K562 (cell line): ENCODE results near the gene SNRPB. TPM values are rescaled to one million over a fixed set of nuclear protein-coding genes. Genes with fewer than 3 reads are reported as not detected.

Experiments
- ARID2 ChIP-seq: fragments of 450-650 bp; IDR thresholded peaks from 2 replicates; pipeline ENCODE4 v1.6.1; 2017; ENCODE audit warnings: antibody characterized with exemption, mild to moderate bottlenecking
- BRD4 ChIP-seq: fragments of 200-600 bp; sonication (generic); IDR thresholded peaks from 2 replicates; pipeline ENCODE4 v1.6.1; 2017; ENCODE audit warnings: inconsistent platforms
- CHD2 ChIP-seq: IDR thresholded peaks from 2 replicates; pipeline ENCODE4 v1.6.1; 2011; ENCODE audit warnings: low read depth, low read length
- ETV6 ChIP-seq, 3 experiments: fragments of 150-350 bp in 1 of 3; sonication (generic) in 1 of 3; formaldehyde crosslinking in 1 of 3; IDR thresholded peaks; 2 replicates each; pipeline versions ENCODE4 v1.6.1 to v1.8.0; 2014 to 2022; ENCODE audit warnings: borderline replicate concordance in 2 of 3, low read depth in 2 of 3, antibody characterized with exemption in 1 of 3, low read length in 1 of 3, mild to moderate bottlenecking in 1 of 3, missing genetic modification reagents in 1 of 3
- FIP1L1 ChIP-seq: fragments of 200-400 bp; formaldehyde crosslinking; IDR thresholded peaks from 2 replicates; pipeline ENCODE4 v1.6.1; 2018; ENCODE audit warnings: mild to moderate bottlenecking, low read depth, low read length; ENCODE audit not compliant: poor library complexity, severe bottlenecking
- HNRNPLL ChIP-seq: fragments of 200-400 bp; formaldehyde crosslinking; IDR thresholded peaks from 2 replicates; pipeline ENCODE4 v1.6.1; 2017; ENCODE audit warnings: low read length, low read depth, mild to moderate bottlenecking; ENCODE audit not compliant: poor library complexity, severe bottlenecking
- ID3 ChIP-seq, 2 experiments: fragments of 250-450 bp in 1 of 2; fragments of 450-650 bp in 1 of 2; sonication (Bioruptor Pico) in 1 of 2; IDR thresholded peaks; 2 replicates each; pipeline versions ENCODE4 v1.6.1 to v1.8.0; 2016 to 2021; ENCODE audit warnings: mild to moderate bottlenecking in 2 of 2, moderate library complexity in 2 of 2, missing compliant biosample characterization in 1 of 2, missing genetic modification characterization in 1 of 2
- MEIS2 ChIP-seq: fragments of 450-650 bp; IDR thresholded peaks from 2 replicates; pipeline ENCODE4 v1.6.1; 2014; ENCODE audit warnings: mild to moderate bottlenecking; ENCODE audit not compliant: partially characterized antibody
- NBN ChIP-seq: fragments of 450-650 bp; IDR thresholded peaks from 2 replicates; pipeline ENCODE4 v1.6.1; 2016; ENCODE audit warnings: low read depth, mild to moderate bottlenecking
- POLR2B ChIP-seq: fragments of 450-650 bp; IDR thresholded peaks from 2 replicates; pipeline ENCODE4 v1.6.1; 2018; ENCODE audit warnings: low read depth; ENCODE audit not compliant: partially characterized antibody
- SAFB ChIP-seq: fragments of 200-400 bp; formaldehyde crosslinking; IDR thresholded peaks from 2 replicates; pipeline ENCODE4 v1.6.1; 2017; ENCODE audit warnings: low read depth, low read length, borderline replicate concordance
- TAF1 ChIP-seq: IDR thresholded peaks from 2 replicates; pipeline ENCODE4 v1.6.1; 2011; ENCODE audit warnings: mild to moderate bottlenecking, low read length, moderate library complexity; ENCODE audit not compliant: insufficient read depth, control insufficient read depth, severe bottlenecking; ENCODE audit errors: extremely low read depth
- TBP ChIP-seq: optimal IDR thresholded peaks from 2 replicates; pipeline ENCODE3; 2011; ENCODE audit warnings: low read depth, low read length, improper control_type of control experiment
- ZBTB8A ChIP-seq: fragments of 450-650 bp; IDR thresholded peaks from 2 replicates; pipeline ENCODE4 v1.6.1; 2018; ENCODE audit warnings: mild to moderate bottlenecking, moderate library complexity; ENCODE audit not compliant: partially characterized antibody
- polyA plus RNA-seq, 8 experiments: library from polyadenylated mRNA; depleted of rRNA in 4 of 8; stranded (reverse) in 5 of 8; unstranded in 3 of 8; fragments of >200 nt; fragmentation: Nextera tagmentation in 2 of 8; fragmentation: Illumina TruSeq in 1 of 8; extraction: Ambion mirVana in 2 of 8; extraction: Trizol in 1 of 8; gene quantifications; 2 replicates each; pipeline versions ENCODE4 v1.2.1 to v1.2.3, GENCODE V29; 2011 to 2014; ENCODE audit warnings: inconsistent platforms in 1 of 8, missing spikeins in 1 of 8
- total RNA-seq, 7 experiments: library from RNA; depleted of rRNA in 6 of 7; stranded (reverse); fragments of >200 nt in 6 of 7; fragmentation: Illumina TruSeq in 2 of 7; extraction: Trizol in 2 of 7; gene quantifications; 2 replicates each; pipeline versions ENCODE4 v1.2.1 to v1.2.3, GENCODE V29; 2011 to 2021; ENCODE audit warnings: low replicate concordance in 1 of 7
- TF ChIP-seq, protein P1 (sequence below): fragments of 450-650 bp; IDR thresholded peaks from 2 replicates; pipeline ENCODE4 v1.6.1; 2018; ENCODE audit not compliant: partially characterized antibody

SNRPB gene
- total and polyA plus RNA-seq, 9 of the 15 experiments (the other 6 are each of a cell fraction or from before 2014, with no cell fraction given) = 13.1 to 615 (median 266) TPM

DNA sequence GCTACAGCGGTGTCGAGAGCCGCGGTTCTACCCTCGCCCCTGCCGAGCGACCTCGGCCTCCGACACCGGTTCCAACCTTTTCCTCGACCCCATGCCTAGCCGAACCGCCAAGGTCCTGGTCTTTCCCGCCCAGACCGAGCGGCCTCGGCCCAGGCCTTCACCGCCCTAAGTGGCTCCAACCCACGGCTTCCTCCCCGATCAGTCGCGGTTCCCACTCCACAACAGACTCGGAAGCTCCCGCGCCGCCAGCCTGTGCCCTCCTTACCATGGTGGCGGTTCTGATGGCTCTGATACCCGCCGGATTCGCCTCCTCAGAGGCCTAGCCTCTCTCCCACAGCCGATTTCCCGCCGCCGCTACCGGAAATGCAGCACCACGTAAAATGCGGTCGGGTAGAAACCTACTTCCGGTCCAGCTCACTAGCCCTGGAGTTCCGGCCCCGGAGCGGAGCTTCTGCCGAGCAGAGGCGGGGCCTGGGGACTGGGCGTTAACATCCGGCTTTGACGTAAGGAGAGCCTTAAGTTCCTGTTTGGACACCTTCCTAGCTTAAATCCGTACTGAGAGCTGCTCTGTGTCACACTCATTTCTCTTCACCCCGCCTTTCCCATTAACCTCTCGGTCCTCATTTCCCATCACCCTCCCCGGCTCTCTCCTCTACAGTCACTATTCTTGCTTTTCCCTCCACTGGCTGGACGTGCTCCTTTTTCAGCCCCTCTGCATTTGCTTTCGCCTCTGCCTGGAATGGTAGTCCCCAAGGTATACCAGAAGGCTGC is at the start of gene SNRPB (continued):
- TF ChIP-seq FIP1L1 (peak; percentile 86), HNRNPLL (peak; percentile 81), TBP (peak; percentile 96), ETV6 (IDR thresholded peaks at IDR 0.05; ENCODE audit: borderline replicate concordance in 1 of 2, low read depth in 2 of 2, low read length in 1 of 2) (no peak), ETV6 (CRISPR knock-in tag; IDR thresholded peaks at IDR 0.05; ENCODE audit: borderline replicate concordance) (peak; percentile 22; the same call in 1 of the 2 replicates), NBN (peak; percentile 48; the same call in 1 of the 2 replicates), POLR2B (peak; percentile 90), CHD2 (0 out of 2 replicates have a peak, but pooled peaks have one; percentile 9), ID3 (CRISPR knock-in tag; IDR thresholded peaks at IDR 0.05) (no peak), ID3 (tag; IDR thresholded peaks at IDR 0.05) (peak; percentile 70), TAF1 (peak; percentile 96), MEIS2 (peak; percentile 39), ARID2 (no peak), ZBTB8A (no peak), BRD4 (peak; percentile 97), SAFB (no peak)
- TF ChIP-seq, protein P1, sequence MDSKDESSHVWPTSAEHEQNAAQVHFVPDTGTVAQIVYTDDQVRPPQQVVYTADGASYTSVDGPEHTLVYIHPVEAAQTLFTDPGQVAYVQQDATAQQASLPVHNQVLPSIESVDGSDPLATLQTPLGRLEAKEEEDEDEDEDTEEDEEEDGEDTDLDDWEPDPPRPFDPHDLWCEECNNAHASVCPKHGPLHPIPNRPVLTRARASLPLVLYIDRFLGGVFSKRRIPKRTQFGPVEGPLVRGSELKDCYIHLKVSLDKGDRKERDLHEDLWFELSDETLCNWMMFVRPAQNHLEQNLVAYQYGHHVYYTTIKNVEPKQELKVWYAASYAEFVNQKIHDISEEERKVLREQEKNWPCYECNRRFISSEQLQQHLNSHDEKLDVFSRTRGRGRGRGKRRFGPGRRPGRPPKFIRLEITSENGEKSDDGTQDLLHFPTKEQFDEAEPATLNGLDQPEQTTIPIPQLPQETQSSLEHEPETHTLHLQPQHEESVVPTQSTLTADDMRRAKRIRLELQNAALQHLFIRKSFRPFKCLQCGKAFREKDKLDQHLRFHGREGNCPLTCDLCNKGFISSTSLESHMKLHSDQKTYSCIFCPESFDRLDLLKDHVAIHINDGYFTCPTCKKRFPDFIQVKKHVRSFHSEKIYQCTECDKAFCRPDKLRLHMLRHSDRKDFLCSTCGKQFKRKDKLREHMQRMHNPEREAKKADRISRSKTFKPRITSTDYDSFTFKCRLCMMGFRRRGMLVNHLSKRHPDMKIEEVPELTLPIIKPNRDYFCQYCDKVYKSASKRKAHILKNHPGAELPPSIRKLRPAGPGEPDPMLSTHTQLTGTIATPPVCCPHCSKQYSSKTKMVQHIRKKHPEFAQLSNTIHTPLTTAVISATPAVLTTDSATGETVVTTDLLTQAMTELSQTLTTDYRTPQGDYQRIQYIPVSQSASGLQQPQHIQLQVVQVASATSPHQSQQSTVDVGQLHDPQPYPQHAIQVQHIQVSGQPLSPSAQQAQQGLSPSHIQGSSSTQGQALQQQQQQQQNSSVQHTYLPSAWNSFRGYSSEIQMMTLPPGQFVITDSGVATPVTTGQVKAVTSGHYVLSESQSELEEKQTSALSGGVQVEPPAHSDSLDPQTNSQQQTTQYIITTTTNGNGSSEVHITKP = no peak
